Panc1 (cell line): ENCODE data around the gene MED25. TPM values are rescaled to one million over a fixed set of nuclear protein-coding genes. Genes with fewer than 3 reads are reported as not detected.
A peak's percentile ranks its signal among the peaks of the same experiment; 100 is the strongest.

ENCODE experiments used
- ATAC-seq: fragments of 200-7000 bp; cut with Tn5 transposase; 2 replicates; pipeline ENCODE4 v1.9.1; 2020; ENCODE audit warnings: mild to moderate bottlenecking, moderate library complexity
- BruUV-seq: library from RNA; stranded (reverse); fragments of 400-500 nt; replicated peaks from 2 replicates; lab custom pipeline; 2021; lab: Mats Ljungman, UMichigan
- CTCF ChIA-PET: fragments of 300-600 bp; sonication (Branson Sonifier 250); formaldehyde crosslinking; loops from one replicate; lab custom pipeline; 2022; ENCODE audit warnings: antibody characterized with exemption; lab: Charles Lee
- POLR2A ChIA-PET: fragments of 300-600 bp; sonication (Branson Sonifier 250); formaldehyde crosslinking; loops from one replicate; lab custom pipeline; 2022; ENCODE audit warnings: antibody characterized with exemption; lab: Charles Lee
- DNase-seq: peaks from one replicate; pipeline ENCODE4 v3.0.0-alpha.2; 2010; ENCODE audit warnings: low read depth, low spot score
- H3K27ac ChIP-seq: 2 replicates; pipeline ENCODE4 v1.5.1; 2011; ENCODE audit warnings: mild to moderate bottlenecking, low read length, inconsistent platforms
- H3K27me3 ChIP-seq: fragments of 200-500 bp; sonication (Bioruptor generic); 2 replicates; pipeline ENCODE4 v1.6.0; 2014; ENCODE audit warnings: low read length, inconsistent platforms; ENCODE audit not compliant: control insufficient read depth, insufficient read depth
- H3K36me3 ChIP-seq: fragments of 200-500 bp; sonication (Bioruptor generic); 2 replicates; pipeline ENCODE4 v1.5.1; 2014; ENCODE audit warnings: inconsistent platforms, mild to moderate bottlenecking, low read length, moderate library complexity; ENCODE audit not compliant: control insufficient read depth, insufficient read depth
- H3K4me1 ChIP-seq: 2 replicates; pipeline ENCODE4 v1.5.1; 2011; ENCODE audit warnings: inconsistent platforms, mild to moderate bottlenecking, low read length, moderate library complexity; ENCODE audit not compliant: control insufficient read depth, insufficient read depth
- H3K4me3 ChIP-seq, 2 experiments: 2 replicates each; pipeline ENCODE4 v1.5.1; 2011 to 2012; ENCODE audit warnings: low read depth in 2 of 2, low read length in 2 of 2, mild to moderate bottlenecking in 2 of 2, inconsistent platforms in 1 of 2, moderate library complexity in 1 of 2
- H3K9me3 ChIP-seq: fragments of 200-500 bp; sonication (Bioruptor generic); 2 replicates; pipeline ENCODE4 v1.5.1; 2014; ENCODE audit warnings: low read depth, mild to moderate bottlenecking, inconsistent platforms, low read length, moderate library complexity; ENCODE audit not compliant: control insufficient read depth, insufficient read depth
- POLR2AphosphoS5 ChIP-seq: IDR thresholded peaks from 2 replicates; pipeline ENCODE4 v1.6.1; 2012; ENCODE audit warnings: mild to moderate bottlenecking, low read depth, low read length, moderate library complexity
- SIN3A ChIP-seq: IDR thresholded peaks from 2 replicates; pipeline ENCODE4 v1.6.1; 2012; ENCODE audit warnings: low read depth, mild to moderate bottlenecking, low read length, moderate library complexity, borderline replicate concordance; ENCODE audit not compliant: insufficient read depth
- TCF7L2 ChIP-seq: IDR thresholded peaks from 2 replicates; pipeline ENCODE4 v1.6.1; 2011; ENCODE audit warnings: mild to moderate bottlenecking, low read depth, low read length, inconsistent platforms
- in situ Hi-C: cut with HindIII; loops from 2 replicates; pipeline ENCODE4 v1.10.0; 2016; ENCODE audit warnings: low sequenced_read_pairs, low pct_unique_long_range_greater_than_20kb
- intact Hi-C: fragments of 100-400 bp; cut with micrococcal nuclease; formaldehyde crosslinking; loops from one replicate; pipeline ENCODE4 v1.10.0; 2022; ENCODE audit not compliant: unreplicated experiment
- total RNA-seq: library from RNA; stranded (reverse); gene quantifications from one replicate; pipeline ENCODE4 v1.2.1, GENCODE V29; 2021; ENCODE audit not compliant: unreplicated experiment
- TF ChIP-seq, protein P1 (sequence below): fragments of 450-650 bp; IDR thresholded peaks from 2 replicates; pipeline ENCODE4 v1.5.1; 2017; ENCODE audit warnings: mild to moderate bottlenecking
- TF ChIP-seq, protein P2 (sequence below), 2 experiments: IDR thresholded peaks; 2 replicates each; pipeline ENCODE4 v1.6.1; 2011 to 2012; ENCODE audit warnings: low read depth in 2 of 2, control low read depth in 1 of 2, low read length in 1 of 2, mild to moderate bottlenecking in 1 of 2, moderate library complexity in 1 of 2; ENCODE audit not compliant: insufficient read depth in 1 of 2

Gene MED25
- total RNA-seq, 1 experiment from 2014 or later, result 52.4 TPM

DNA sequence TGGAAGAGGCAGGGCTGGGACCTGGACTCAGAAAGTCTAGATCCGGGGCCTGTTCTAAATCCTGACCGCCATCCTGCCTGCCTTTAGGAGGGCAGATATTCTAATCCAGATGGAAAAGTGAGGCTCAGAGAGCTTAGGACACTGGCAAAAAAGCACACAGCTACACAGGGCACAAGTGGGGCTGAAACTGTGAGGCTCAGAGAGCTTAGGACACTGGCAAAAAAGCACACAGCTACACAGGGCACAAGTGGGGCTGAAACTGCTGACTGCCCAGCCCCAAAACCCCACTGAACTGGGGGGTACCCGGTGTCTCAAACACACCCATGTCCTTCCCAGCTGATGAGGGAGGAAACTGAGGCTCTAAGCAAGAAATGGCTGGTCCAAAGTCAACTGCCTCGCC is 57.1 kb downstream of the MED25 start:
- ChIA-PET POLR2A (interaction anchor here (0.6 kb wide), 1 partner anchor 32 kb away, joined by 6 read pairs; no protein-coding TSS in a partner anchor), CTCF (no interaction called here)
- in situ Hi-C loops, result no loop called here
- ATAC-seq, result no peak
- Histone ChIP-seq H3K9me3 (no peaks in the 10 kb centered on the region), H3K27me3 (no peaks in the 10 kb centered on the region), H3K36me3 (peaks cover 5% of the 10 kb centered on the region; the same call in 1 of the 2 replicates), H3K4me1 (peaks cover 27% of the 10 kb centered on the region), H3K27ac (peak overlapping the region; percentile 98), H3K4me3 (peak overlapping the region; percentile 89 to 93)
- no peak for DNase-seq
- intact Hi-C loops, result no loop called here
- TF ChIP-seq TCF7L2, result no peak
- TF ChIP-seq SIN3A, result no peak
- no peak for TF ChIP-seq POLR2AphosphoS5
- TF ChIP-seq, protein P1, sequence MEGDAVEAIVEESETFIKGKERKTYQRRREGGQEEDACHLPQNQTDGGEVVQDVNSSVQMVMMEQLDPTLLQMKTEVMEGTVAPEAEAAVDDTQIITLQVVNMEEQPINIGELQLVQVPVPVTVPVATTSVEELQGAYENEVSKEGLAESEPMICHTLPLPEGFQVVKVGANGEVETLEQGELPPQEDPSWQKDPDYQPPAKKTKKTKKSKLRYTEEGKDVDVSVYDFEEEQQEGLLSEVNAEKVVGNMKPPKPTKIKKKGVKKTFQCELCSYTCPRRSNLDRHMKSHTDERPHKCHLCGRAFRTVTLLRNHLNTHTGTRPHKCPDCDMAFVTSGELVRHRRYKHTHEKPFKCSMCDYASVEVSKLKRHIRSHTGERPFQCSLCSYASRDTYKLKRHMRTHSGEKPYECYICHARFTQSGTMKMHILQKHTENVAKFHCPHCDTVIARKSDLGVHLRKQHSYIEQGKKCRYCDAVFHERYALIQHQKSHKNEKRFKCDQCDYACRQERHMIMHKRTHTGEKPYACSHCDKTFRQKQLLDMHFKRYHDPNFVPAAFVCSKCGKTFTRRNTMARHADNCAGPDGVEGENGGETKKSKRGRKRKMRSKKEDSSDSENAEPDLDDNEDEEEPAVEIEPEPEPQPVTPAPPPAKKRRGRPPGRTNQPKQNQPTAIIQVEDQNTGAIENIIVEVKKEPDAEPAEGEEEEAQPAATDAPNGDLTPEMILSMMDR, result no peak
- TF ChIP-seq, protein P2, sequence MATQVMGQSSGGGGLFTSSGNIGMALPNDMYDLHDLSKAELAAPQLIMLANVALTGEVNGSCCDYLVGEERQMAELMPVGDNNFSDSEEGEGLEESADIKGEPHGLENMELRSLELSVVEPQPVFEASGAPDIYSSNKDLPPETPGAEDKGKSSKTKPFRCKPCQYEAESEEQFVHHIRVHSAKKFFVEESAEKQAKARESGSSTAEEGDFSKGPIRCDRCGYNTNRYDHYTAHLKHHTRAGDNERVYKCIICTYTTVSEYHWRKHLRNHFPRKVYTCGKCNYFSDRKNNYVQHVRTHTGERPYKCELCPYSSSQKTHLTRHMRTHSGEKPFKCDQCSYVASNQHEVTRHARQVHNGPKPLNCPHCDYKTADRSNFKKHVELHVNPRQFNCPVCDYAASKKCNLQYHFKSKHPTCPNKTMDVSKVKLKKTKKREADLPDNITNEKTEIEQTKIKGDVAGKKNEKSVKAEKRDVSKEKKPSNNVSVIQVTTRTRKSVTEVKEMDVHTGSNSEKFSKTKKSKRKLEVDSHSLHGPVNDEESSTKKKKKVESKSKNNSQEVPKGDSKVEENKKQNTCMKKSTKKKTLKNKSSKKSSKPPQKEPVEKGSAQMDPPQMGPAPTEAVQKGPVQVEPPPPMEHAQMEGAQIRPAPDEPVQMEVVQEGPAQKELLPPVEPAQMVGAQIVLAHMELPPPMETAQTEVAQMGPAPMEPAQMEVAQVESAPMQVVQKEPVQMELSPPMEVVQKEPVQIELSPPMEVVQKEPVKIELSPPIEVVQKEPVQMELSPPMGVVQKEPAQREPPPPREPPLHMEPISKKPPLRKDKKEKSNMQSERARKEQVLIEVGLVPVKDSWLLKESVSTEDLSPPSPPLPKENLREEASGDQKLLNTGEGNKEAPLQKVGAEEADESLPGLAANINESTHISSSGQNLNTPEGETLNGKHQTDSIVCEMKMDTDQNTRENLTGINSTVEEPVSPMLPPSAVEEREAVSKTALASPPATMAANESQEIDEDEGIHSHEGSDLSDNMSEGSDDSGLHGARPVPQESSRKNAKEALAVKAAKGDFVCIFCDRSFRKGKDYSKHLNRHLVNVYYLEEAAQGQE (IDR thresholded peaks at IDR 0.05; ENCODE audit: insufficient read depth in 1 of 2, low read depth in 2 of 2, low read length in 1 of 2), result no peak
- BruUV-seq, result no TSS peak

DNA sequence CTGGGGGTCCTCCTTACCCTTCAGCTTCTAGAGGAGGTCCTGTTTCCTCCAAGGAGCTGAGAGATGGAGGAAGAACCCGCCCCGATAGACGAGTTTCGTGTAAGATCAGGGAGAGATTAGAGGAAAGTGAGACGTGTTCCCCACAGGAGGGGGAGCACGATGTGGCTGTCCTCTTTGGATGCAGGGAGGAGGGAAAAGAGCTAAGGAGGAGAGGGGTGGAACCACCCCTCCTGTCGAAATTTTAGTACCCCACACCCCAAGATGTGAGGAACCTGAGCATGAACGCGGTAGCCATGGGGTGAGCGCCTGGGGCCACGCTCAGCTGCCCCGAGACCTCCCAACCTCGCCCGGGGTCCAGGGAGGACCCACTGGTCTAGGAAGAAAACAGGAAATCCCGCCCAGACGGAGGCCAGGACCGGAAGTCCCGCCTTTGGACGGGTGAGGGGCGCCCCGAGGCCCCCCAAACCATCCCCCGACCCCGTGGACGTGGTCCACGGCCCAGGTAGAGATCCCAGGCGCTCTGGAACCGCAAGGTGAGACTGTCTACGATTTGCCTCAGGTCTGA is 57.9 kb downstream of the MED25 start:
- CTCF ChIA-PET, result no interaction called here
- ATAC-seq (peak; percentile 34; the same call in 1 of the 2 replicates), DNase-seq (no peak)
- H3K4me1 ChIP-seq, result peaks cover 21% of the 10 kb centered on the region
- in situ Hi-C loops, result no loop called here
- H3K36me3 ChIP-seq, result peaks cover 5% of the 10 kb centered on the region; the same call in 1 of the 2 replicates
- POLR2A ChIA-PET, result interaction anchor here (0.7 kb wide), 1 partner anchor 22 kb away, joined by 4 read pairs; no protein-coding TSS in a partner anchor
- peak overlapping the region; percentile 98 for H3K27ac ChIP-seq
- peak overlapping the region; percentile 89 to 93 for H3K4me3 ChIP-seq
- TF ChIP-seq SIN3A, result no peak; the same call in 1 of the 2 replicates
- no peak; the same call in 1 of the 2 replicates for TF ChIP-seq POLR2AphosphoS5
- TF ChIP-seq, protein P1, result no peak
- TF ChIP-seq TCF7L2, result no peak
- H3K27me3 ChIP-seq, result no peaks in the 10 kb centered on the region
- no peaks in the 10 kb centered on the region for H3K9me3 ChIP-seq
- intact Hi-C loops, result no loop called here
- BruUV-seq, result no TSS peak
